OCI-LY1 (cell line): ENCODE data around the gene SFSWAP.

Source experiments
- CTCF ChIP-seq: fragments of 200-600 bp; sonication (generic), shearing (Covaris generic); IDR thresholded peaks from 2 replicates; pipeline ENCODE4 v1.5.1; 2017; ENCODE audit warnings: mild to moderate bottlenecking, antibody characterized with exemption, low read length, moderate library complexity, mixed read lengths
- EZH2 ChIP-seq: fragments of 200-600 bp; sonication (generic), shearing (Covaris generic); IDR thresholded peaks from 2 replicates; pipeline ENCODE4 v1.8.0; 2017; ENCODE audit warnings: borderline replicate concordance, mixed run types, mild to moderate bottlenecking, antibody characterized with exemption, low read length, moderate library complexity, mixed read lengths

GRCh38 chr12:131829791-131830334, 119.0 kb downstream of the SFSWAP start:
- TF ChIP-seq CTCF (no peak), EZH2 (no peak)
